ENCODE measurements around the gene ABAT.
"Not testable (repeated sequence)": the region's sequence is repeated elsewhere in the genome, so short reads cannot be mapped to it uniquely, and the experiment has no call there.

The ABAT gene

GRCh38 chr16:8682551-8683259 is 8.3 kb downstream of the ABAT start:
- DNase-seq (ENCODE audit: low spot score), result no peak

GRCh38 chr16:8683640-8684039 is 9.2 kb downstream of the ABAT start:
- no peak for DNase-seq (ENCODE audit: low spot score)

- DNase-seq (ENCODE audit: low spot score), result no peak
Observed at GRCh38 chr16:8685617-8686016, 11.2 kb downstream of the ABAT start.

- peak; percentile 44 for DNase-seq (ENCODE audit: low spot score)
Observed at GRCh38 chr16:8686031-8686621, 11.7 kb downstream of the ABAT start.

- DNase-seq (ENCODE audit: low spot score), result no peak
Observed at GRCh38 chr16:8686879-8687278, 12.5 kb downstream of the ABAT start.

- DNase-seq (ENCODE audit: low spot score), result no peak
Observed at GRCh38 chr16:8689686-8690085, 15.3 kb downstream of the ABAT start.

- DNase-seq (ENCODE audit: low spot score), result no peak
Observed at GRCh38 chr16:8691728-8692127, 17.3 kb downstream of the ABAT start.

- no peak for DNase-seq (ENCODE audit: low spot score)
Observed at GRCh38 chr16:8694795-8695728, 20.6 kb downstream of the ABAT start.

- no peak for DNase-seq (ENCODE audit: low spot score)
Observed at GRCh38 chr16:8696880-8697279, 22.5 kb downstream of the ABAT start.

- no peak for DNase-seq (ENCODE audit: low spot score)
Observed at GRCh38 chr16:8697965-8698364, 23.5 kb downstream of the ABAT start.

GRCh38 chr16:8703693-8704092 is 29.3 kb downstream of the ABAT start:
- no peak for DNase-seq (ENCODE audit: low spot score)

GRCh38 chr16:8704098-8704497 is 29.7 kb downstream of the ABAT start:
- DNase-seq (ENCODE audit: low spot score), result no peak

- not testable (repeated sequence) for DNase-seq (ENCODE audit: low spot score)
Observed at GRCh38 chr16:8705100-8705822, 30.8 kb downstream of the ABAT start.

- DNase-seq (ENCODE audit: low spot score), result no peak
Observed at GRCh38 chr16:8708536-8708935, 34.1 kb downstream of the ABAT start.

GRCh38 chr16:8712589-8713361 is 38.4 kb downstream of the ABAT start:
- DNase-seq (ENCODE audit: low spot score), result peak; percentile 59

GRCh38 chr16:8713635-8714172 is 39.3 kb downstream of the ABAT start:
- DNase-seq (ENCODE audit: low spot score), result no peak

GRCh38 chr16:8714174-8714573 is 39.8 kb downstream of the ABAT start:
- DNase-seq (ENCODE audit: low spot score), result peak; percentile 29

- DNase-seq (ENCODE audit: low spot score), result no peak
Observed at GRCh38 chr16:8714807-8715206, 40.4 kb downstream of the ABAT start.

GRCh38 chr16:8716052-8716451 is 41.6 kb downstream of the ABAT start:
- DNase-seq (ENCODE audit: low spot score), result no peak

- DNase-seq (ENCODE audit: low spot score), result no peak
Observed at GRCh38 chr16:8716592-8716991, 42.2 kb downstream of the ABAT start.

- DNase-seq (ENCODE audit: low spot score), result no peak
Observed at GRCh38 chr16:8717469-8717868, 43.1 kb downstream of the ABAT start.

Measured in iPS-NIHi11 (cell line).